22Rv1 (cell line): Measurements from ENCODE around the gene CAPN3.

Experiments used
- ZFX ChIP-seq: fragments of 450-650 bp; IDR thresholded peaks from 2 replicates; pipeline ENCODE4 v1.6.1; 2017; ENCODE audit warnings: antibody characterized with exemption, borderline replicate concordance
- TF ChIP-seq, protein P1 (sequence below): fragments of 450-650 bp; IDR thresholded peaks from 2 replicates; pipeline ENCODE4 v1.5.1; 2017; ENCODE audit warnings: mild to moderate bottlenecking

DNA sequence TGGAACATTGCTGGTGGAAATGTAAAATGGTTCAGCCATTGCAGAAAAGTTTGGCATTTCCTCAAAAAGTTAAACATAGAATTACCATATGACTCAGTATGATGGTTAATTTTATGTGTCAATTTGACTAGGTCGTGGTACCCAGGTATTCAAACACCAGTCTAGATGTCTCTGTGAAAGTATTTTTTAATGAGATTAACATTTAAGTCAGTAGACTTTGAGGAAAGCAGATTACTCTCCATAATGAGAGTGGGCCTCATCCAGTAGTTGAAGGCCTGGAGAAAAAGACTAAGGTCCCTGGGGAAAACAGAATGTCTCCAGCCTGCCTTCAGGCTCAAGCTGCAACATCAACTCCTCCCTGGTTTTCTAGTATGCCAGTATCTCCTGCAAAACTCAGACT lies 43.8 kb upstream of the CAPN3 start:
- no peak for TF ChIP-seq ZFX
- TF ChIP-seq, protein P1, sequence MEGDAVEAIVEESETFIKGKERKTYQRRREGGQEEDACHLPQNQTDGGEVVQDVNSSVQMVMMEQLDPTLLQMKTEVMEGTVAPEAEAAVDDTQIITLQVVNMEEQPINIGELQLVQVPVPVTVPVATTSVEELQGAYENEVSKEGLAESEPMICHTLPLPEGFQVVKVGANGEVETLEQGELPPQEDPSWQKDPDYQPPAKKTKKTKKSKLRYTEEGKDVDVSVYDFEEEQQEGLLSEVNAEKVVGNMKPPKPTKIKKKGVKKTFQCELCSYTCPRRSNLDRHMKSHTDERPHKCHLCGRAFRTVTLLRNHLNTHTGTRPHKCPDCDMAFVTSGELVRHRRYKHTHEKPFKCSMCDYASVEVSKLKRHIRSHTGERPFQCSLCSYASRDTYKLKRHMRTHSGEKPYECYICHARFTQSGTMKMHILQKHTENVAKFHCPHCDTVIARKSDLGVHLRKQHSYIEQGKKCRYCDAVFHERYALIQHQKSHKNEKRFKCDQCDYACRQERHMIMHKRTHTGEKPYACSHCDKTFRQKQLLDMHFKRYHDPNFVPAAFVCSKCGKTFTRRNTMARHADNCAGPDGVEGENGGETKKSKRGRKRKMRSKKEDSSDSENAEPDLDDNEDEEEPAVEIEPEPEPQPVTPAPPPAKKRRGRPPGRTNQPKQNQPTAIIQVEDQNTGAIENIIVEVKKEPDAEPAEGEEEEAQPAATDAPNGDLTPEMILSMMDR = no peak
